GM23248 (cell line): ENCODE results near the gene SCN4B.

Experiments used
- EZH2 ChIP-seq: fragments of 200-600 bp; sonication (generic); IDR thresholded peaks from 2 replicates; pipeline ENCODE4 v1.6.1; 2018; ENCODE audit warnings: antibody characterized with exemption, mild to moderate bottlenecking; ENCODE audit not compliant: insufficient read depth, poor library complexity, severe bottlenecking
- EZH2phosphoT487 ChIP-seq: fragments of 200-600 bp; sonication (generic); IDR thresholded peaks from 2 replicates; pipeline ENCODE4 v1.6.1; 2018; ENCODE audit warnings: antibody characterized with exemption, moderate library complexity, mild to moderate bottlenecking, low read depth; ENCODE audit not compliant: insufficient read depth

GRCh38 chr11:118109231-118109630 lies 43.4 kb downstream of the SCN4B start:
- TF ChIP-seq EZH2phosphoT487: no peak
- no peak for TF ChIP-seq EZH2
